Smooth muscle cell (in vitro differentiated cells): Measurements from ENCODE around the gene CD1B. TPM values are rescaled to one million over a fixed set of nuclear protein-coding genes. Genes with fewer than 3 reads are reported as not detected.

ENCODE experiments used
- DNase-seq: peaks from one replicate; lab custom pipeline; 2025; ENCODE audit not compliant: unreplicated experiment; lab: John Stamatoyannopoulos, UW
- H2AFZ ChIP-seq: fragments of 200-600 bp; sonication (generic); 2 replicates; pipeline ENCODE4 v1.6.0; 2016; ENCODE audit warnings: antibody characterized with exemption, low read depth, mild to moderate bottlenecking
- H3F3A ChIP-seq: fragments of 200-600 bp; sonication (generic); 2 replicates; pipeline ENCODE4 v1.6.0; 2017; ENCODE audit warnings: antibody characterized with exemption, low read depth
- H3K27ac ChIP-seq: fragments of 200-600 bp; sonication (generic); 2 replicates; pipeline ENCODE4 v1.5.1; 2016; ENCODE audit warnings: low read depth, mild to moderate bottlenecking
- H3K27me3 ChIP-seq: fragments of 200-600 bp; sonication (generic); 2 replicates; pipeline ENCODE4 v1.6.1; 2016; ENCODE audit warnings: low read depth, mild to moderate bottlenecking
- H3K36me3 ChIP-seq: fragments of 200-600 bp; sonication (generic); 2 replicates; pipeline ENCODE4 v1.5.1; 2016; ENCODE audit warnings: low read depth
- H3K4me1 ChIP-seq: fragments of 200-600 bp; sonication (generic); 2 replicates; pipeline ENCODE4 v1.5.1; 2016; ENCODE audit warnings: low read depth
- H3K4me2 ChIP-seq: fragments of 200-600 bp; sonication (generic); 2 replicates; pipeline ENCODE4 v1.6.0; 2016; ENCODE audit warnings: mild to moderate bottlenecking
- H3K4me3 ChIP-seq: fragments of 200-600 bp; sonication (generic); 2 replicates; pipeline ENCODE4 v1.5.1; 2016; ENCODE audit warnings: mild to moderate bottlenecking
- H3K79me2 ChIP-seq: fragments of 200-600 bp; sonication (generic); 2 replicates; pipeline ENCODE4 v1.6.0; 2016; ENCODE audit warnings: low read depth, mild to moderate bottlenecking
- H3K9ac ChIP-seq: fragments of 200-600 bp; sonication (generic); 2 replicates; pipeline ENCODE4 v1.6.0; 2016; ENCODE audit warnings: low read depth
- H3K9me3 ChIP-seq: fragments of 200-600 bp; sonication (generic); replicated peaks from 2 replicates; pipeline ENCODE4 v1.5.1; 2016; ENCODE audit warnings: low read depth
- H4K20me1 ChIP-seq: fragments of 200-600 bp; sonication (generic); 2 replicates; pipeline ENCODE4 v1.6.0; 2016; ENCODE audit warnings: low read depth
- WGBS: methylation state at CpG from one replicate; pipeline ENCODE4 v1.1.7; 2016; ENCODE audit warnings: low lambda C conversion rate; 5-methylcytosine and 5-hydroxymethylcytosine counted together
- polyA plus RNA-seq: library from polyadenylated mRNA; unstranded; fragments of >200 nt; fragmentation: Nextera tagmentation; extraction: Ambion mirVana; gene quantifications from 2 replicates; pipeline ENCODE4 v1.2.1, GENCODE V29; 2016
- total RNA-seq: library from RNA; depleted of rRNA; stranded (reverse); fragments of >200 nt; gene quantifications from 2 replicates; pipeline ENCODE4 v1.2.3, GENCODE V29; 2014
- TF ChIP-seq, protein P1 (sequence below): fragments of 200-600 bp; sonication (generic); IDR thresholded peaks from 2 replicates; pipeline ENCODE4 v1.5.1; 2017; ENCODE audit warnings: borderline replicate concordance, mild to moderate bottlenecking, antibody characterized with exemption; ENCODE audit not compliant: insufficient read depth, poor library complexity, severe bottlenecking

The CD1B gene
- total and polyA plus RNA-seq, 2 experiments from 2014 or later: not detected

DNA sequence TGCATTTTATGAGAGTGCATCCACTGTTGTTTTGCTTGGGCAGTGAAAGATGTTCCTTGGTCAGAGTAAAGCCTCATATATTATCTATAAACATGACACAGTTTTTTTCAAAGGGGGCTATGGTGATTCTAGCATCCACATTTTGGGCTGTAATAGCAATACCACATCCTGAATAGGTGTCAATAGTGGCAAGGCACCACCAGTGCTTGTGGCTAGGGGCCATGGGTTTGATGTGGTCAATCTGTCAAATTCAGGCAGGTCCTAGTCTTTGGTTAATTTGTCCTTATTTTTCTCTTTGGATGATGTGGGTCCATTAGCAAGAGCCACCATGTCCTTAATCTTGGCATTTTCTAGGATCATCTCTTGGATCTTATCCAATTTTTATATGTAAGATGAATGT, 35.5 kb upstream of the CD1B start:
- TF ChIP-seq, protein P1, sequence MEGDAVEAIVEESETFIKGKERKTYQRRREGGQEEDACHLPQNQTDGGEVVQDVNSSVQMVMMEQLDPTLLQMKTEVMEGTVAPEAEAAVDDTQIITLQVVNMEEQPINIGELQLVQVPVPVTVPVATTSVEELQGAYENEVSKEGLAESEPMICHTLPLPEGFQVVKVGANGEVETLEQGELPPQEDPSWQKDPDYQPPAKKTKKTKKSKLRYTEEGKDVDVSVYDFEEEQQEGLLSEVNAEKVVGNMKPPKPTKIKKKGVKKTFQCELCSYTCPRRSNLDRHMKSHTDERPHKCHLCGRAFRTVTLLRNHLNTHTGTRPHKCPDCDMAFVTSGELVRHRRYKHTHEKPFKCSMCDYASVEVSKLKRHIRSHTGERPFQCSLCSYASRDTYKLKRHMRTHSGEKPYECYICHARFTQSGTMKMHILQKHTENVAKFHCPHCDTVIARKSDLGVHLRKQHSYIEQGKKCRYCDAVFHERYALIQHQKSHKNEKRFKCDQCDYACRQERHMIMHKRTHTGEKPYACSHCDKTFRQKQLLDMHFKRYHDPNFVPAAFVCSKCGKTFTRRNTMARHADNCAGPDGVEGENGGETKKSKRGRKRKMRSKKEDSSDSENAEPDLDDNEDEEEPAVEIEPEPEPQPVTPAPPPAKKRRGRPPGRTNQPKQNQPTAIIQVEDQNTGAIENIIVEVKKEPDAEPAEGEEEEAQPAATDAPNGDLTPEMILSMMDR: no peak
- Histone ChIP-seq H3K4me1 (no peaks in the 10 kb centered on the region), H3K27ac (no peak overlapping the region)

DNA sequence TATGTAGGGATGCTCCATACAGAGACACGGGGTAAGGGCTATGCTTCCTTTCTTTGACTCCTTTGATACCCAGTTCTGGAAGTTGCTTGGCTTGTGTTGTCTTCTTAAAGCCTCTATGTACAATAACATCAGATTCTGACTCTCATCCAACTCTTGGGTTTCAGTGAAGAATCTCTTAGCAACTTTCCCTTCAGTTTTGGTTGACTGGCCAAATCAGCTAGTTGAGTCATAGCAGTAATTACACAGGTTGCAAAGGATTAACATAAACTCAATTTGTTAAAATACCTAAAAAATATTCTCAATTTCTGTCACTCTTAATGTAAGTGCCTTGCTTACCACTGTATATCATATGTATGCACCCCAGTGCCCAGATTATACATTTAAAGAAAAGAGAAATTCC, 31.6 kb upstream of the CD1B start:
- Histone ChIP-seq H3K27me3 (no peaks in the 10 kb centered on the region), H3K9ac (no peak overlapping the region), H3K4me1 (no peaks in the 10 kb centered on the region), H4K20me1 (no peaks in the 10 kb centered on the region), H3F3A (no peaks in the 10 kb centered on the region), H3K9me3 (no peaks in the 10 kb centered on the region), H3K36me3 (no peaks in the 10 kb centered on the region), H3K4me2 (no peak overlapping the region), H3K79me2 (no peaks in the 10 kb centered on the region), H3K4me3 (no peak overlapping the region), H3K27ac (no peak overlapping the region), H2AFZ (no peak overlapping the region)
- WGBS: 95% methylated on average over 1 of the region's 1 CpG
- TF ChIP-seq, protein P1: no peak
- no peak for DNase-seq

More for the DNA sequence above, 35.5 kb upstream of the CD1B start:
- no peaks in the 10 kb centered on the region for H4K20me1 ChIP-seq
- no peaks in the 10 kb centered on the region for H3K9me3 ChIP-seq
- no peaks in the 10 kb centered on the region for H3K27me3 ChIP-seq
- no peaks in the 10 kb centered on the region for H3K79me2 ChIP-seq
- H3K9ac ChIP-seq: no peak overlapping the region
- H3K4me2 ChIP-seq: no peak overlapping the region
- DNase-seq: no peak
- no peak overlapping the region for H2AFZ ChIP-seq
- no peak overlapping the region for H3K4me3 ChIP-seq
- H3F3A ChIP-seq: no peaks in the 10 kb centered on the region
- no peaks in the 10 kb centered on the region for H3K36me3 ChIP-seq

DNA sequence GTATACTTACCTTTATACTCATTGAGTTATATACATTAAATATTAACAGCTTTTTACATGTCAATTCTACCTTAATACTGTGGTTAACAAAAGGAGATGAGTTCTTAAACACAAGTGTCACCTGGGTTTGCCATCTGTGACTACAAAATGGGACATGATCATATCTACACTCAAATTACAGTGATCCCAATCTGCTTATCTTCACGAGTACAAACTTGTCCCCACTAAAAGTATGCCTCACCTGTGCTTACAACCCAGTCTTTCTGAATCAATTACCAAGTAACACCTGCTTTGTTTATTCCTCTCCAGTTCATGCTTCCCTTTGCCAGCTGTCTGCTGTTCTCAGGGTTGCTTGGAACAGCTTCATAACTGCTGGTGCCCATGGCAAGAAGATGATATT, 31.2 kb upstream of the CD1B start:
- no peaks in the 10 kb centered on the region for H3F3A ChIP-seq
- H3K4me3 ChIP-seq: no peak overlapping the region
- no peaks in the 10 kb centered on the region for H3K27me3 ChIP-seq
- DNase-seq: no peak
- no peak overlapping the region for H3K27ac ChIP-seq
- no peaks in the 10 kb centered on the region for H3K36me3 ChIP-seq
- TF ChIP-seq, protein P1: no peak
- WGBS: 48% methylated on average over 1 of the region's 1 CpG
- no peaks in the 10 kb centered on the region for H3K79me2 ChIP-seq
- H2AFZ ChIP-seq: no peak overlapping the region
- no peaks in the 10 kb centered on the region for H3K4me1 ChIP-seq
- H3K9ac ChIP-seq: no peak overlapping the region
- H4K20me1 ChIP-seq: no peaks in the 10 kb centered on the region
- no peak overlapping the region for H3K4me2 ChIP-seq
- H3K9me3 ChIP-seq: no peaks in the 10 kb centered on the region

DNA sequence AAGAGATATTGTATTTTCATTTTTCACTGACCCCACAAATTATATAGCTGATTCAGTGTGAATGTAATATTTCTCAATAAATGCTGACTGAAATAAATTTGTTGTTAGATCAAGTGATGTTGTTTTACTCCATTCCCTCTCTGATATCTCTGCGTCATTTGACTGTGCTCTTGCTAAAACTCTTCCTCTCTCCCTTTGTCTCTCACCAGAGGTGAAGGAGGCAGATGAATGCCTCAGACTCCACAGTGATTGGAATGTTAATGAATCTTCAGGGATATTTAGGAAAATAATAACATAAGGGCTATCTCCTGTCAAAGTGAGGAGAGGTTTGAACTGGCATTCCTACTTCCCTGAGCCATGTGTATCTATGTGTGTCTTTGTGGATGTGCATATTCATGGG, 26.1 kb upstream of the CD1B start:
- H3K36me3 ChIP-seq: no peaks in the 10 kb centered on the region
- 81% methylated on average over 1 of the region's 1 CpG for WGBS
- no peaks in the 10 kb centered on the region for H4K20me1 ChIP-seq
- H3K4me2 ChIP-seq: no peak overlapping the region
- DNase-seq: no peak
- H3K9me3 ChIP-seq: no peaks in the 10 kb centered on the region
- no peaks in the 10 kb centered on the region for H3F3A ChIP-seq
- no peak overlapping the region for H3K27ac ChIP-seq
- no peaks in the 10 kb centered on the region for H3K4me1 ChIP-seq
- H3K4me3 ChIP-seq: no peak overlapping the region
- H3K27me3 ChIP-seq: no peaks in the 10 kb centered on the region
- no peak overlapping the region for H2AFZ ChIP-seq
- H3K9ac ChIP-seq: no peak overlapping the region
- no peaks in the 10 kb centered on the region for H3K79me2 ChIP-seq
- TF ChIP-seq, protein P1: no peak
